Heart left ventricle (tissue), 16 donors: ENCODE measurements around the gene FAM149B1. TPM values are rescaled to one million over a fixed set of nuclear protein-coding genes. Genes with fewer than 3 reads are reported as not detected.

Source experiments
- ATAC-seq, 4 donors: fragments of 200-7000 bp; cut with Tn5 transposase; one replicate each; pipeline ENCODE4 v1.9.1; 2020 to 2022; ENCODE audit warnings: moderate library complexity in 4 of 4, mild to moderate bottlenecking in 3 of 4, moderate number of reproducible peaks in 1 of 4
- DNase-seq, 5 donors: peaks; one replicate each; pipeline ENCODE4 v3.0.0-alpha.2; 2020
- H3K27ac ChIP-seq, 12 donors: fragments of 200-600 bp; sonication (generic) in 4 of 12; one replicate each; pipeline versions ENCODE4 v1.5.0 to v1.8.0; 2016 to 2022; ENCODE audit warnings: mild to moderate bottlenecking in 2 of 12
- H3K27me3 ChIP-seq, 9 donors: fragments of 200-600 bp; sonication (generic) in 2 of 9; one replicate each; pipeline versions ENCODE4 v1.5.1 to v1.8.0; 2016 to 2022; ENCODE audit warnings: mild to moderate bottlenecking in 3 of 9
- H3K36me3 ChIP-seq, 9 donors: fragments of 200-600 bp; sonication (generic) in 2 of 9; one replicate each; pipeline versions ENCODE4 v1.5.0 to v1.8.0; 2018 to 2022; ENCODE audit warnings: mild to moderate bottlenecking in 2 of 9
- H3K4me1 ChIP-seq, 12 donors: fragments of 200-600 bp; sonication (generic) in 4 of 12; one replicate each; pipeline versions ENCODE4 v1.5.0 to v1.8.0; 2016 to 2022; ENCODE audit warnings: mild to moderate bottlenecking in 3 of 12
- H3K4me3 ChIP-seq, 12 donors: fragments of 200-600 bp; sonication (generic) in 4 of 12; one replicate each; pipeline versions ENCODE4 v1.5.0 to v1.8.0; 2017 to 2022; ENCODE audit warnings: mild to moderate bottlenecking in 9 of 12, moderate library complexity in 4 of 12
- H3K9me3 ChIP-seq, 12 donors: fragments of 200-600 bp; sonication (generic) in 4 of 12; one replicate each; pipeline versions ENCODE4 v1.5.0 to v1.8.0; 2016 to 2022; ENCODE audit warnings: mild to moderate bottlenecking in 1 of 12
- CTCF ChIP-seq, 12 donors: fragments of 200-600 bp; sonication (generic) in 4 of 12; IDR thresholded peaks; one replicate each; pipeline versions ENCODE4 v1.5.0 to v1.8.0; 2018 to 2022; ENCODE audit warnings: antibody characterized with exemption in 12 of 12, mild to moderate bottlenecking in 5 of 12
- POLR2A ChIP-seq, 2 donors: fragments of 450-650 bp; IDR thresholded peaks; one replicate each; pipeline ENCODE4 v1.6.1; 2017; ENCODE audit warnings: antibody characterized with exemption in 2 of 2, mild to moderate bottlenecking in 2 of 2, moderate library complexity in 2 of 2
- WGBS, 4 donors: extraction: QIAGEN DNeasy Blood & Tissue Kit in 2 of 4; methylation state at CpG; one replicate each; pipeline versions ENCODE4 v1.1.5 to v1.1.7; 2013 to 2018; 5-methylcytosine and 5-hydroxymethylcytosine counted together
- intact Hi-C, 10 donors: fragments of 100-400 bp; cut with DNase I; formaldehyde crosslinking; loops; one replicate each; pipeline versions ENCODE4 v1.11.1 to v1.14.2; 2022
- polyA plus RNA-seq, 2 donors: library from polyadenylated mRNA; stranded (reverse); fragments of 200-250 nt; gene quantifications; one replicate each; pipeline ENCODE4 v1.2.3, GENCODE V29; 2013
- total RNA-seq, 9 donors: library from RNA; depleted of rRNA in 2 of 9; stranded (reverse); fragments of >200 nt in 2 of 9; fragmentation: NEBNext Ultra II Directional in 3 of 9; extraction: Animal tissue kit (Norgen Biotek cat#: 25700) in 3 of 9; gene quantifications; one replicate each; pipeline versions ENCODE4 v1.1.0 to v1.2.4, GENCODE V29; 2016 to 2023
- donor health status: ischemic (EF 13 %, LVEDD 7.1; RV severe dilation, severe dysfunction).
- donor health status: healthy with polysubstance abuse.
- donor health status: DM: no; HTN: yes; CAD: no.
- donor health status: DM: no; HTN: no; CAD: no.
- donor health status: ischemic (EF 25% LVEDD 6.9; RV normal size, moderate dysfunction).
- donor health status: ischemic (EF 25% LVEDD 5.7; RV mildly dilated, moderate dysfunction).
- donor health status: healthy.
- donor health status: DM: yes; HTN: yes; CAD: no.
- donor health status: ischemic (EF 35%, LVEDD 5.7; RV mildly dilated, moderate dysfunction).
- donor health status: nonischemic (EF 11% LVEDD 7.7; RV severe dilation, severe dysfunction).
- donor health status: DM: yes; HTN: yes; CAD: no.
- donor health status: PGD.
- donor health status: ischemic (EF 29% LVEDD 5.4; RV normal size, mild dysfunction).
- donor health status: nonischemic (EF 23%, LVEDD 6.1; RV moderate dilation, normal function).

FAM149B1 gene
- total and polyA plus RNA-seq, 11 donors: 7.8 to 21.8 (median 17.8) TPM

GRCh38 chr10:73246646-73247508 lies 79.0 kb downstream of the FAM149B1 start, which contains the start of gene DNAJC9:
Gene DNAJC9 (minus strand): TSS chr10:73247255. CDS start chr10:73247189, 66 bp downstream.
- H3K36me3 ChIP-seq: peaks cover 0 to 66% (median 59%) of the 10 kb centered on the region in 9 donors
- H3K4me1 ChIP-seq: peaks cover 3 to 58% (median 34%) of the 10 kb centered on the region in 12 donors
- 0% methylated on average over 47 to 78 of the region's 78 CpGs for whole genome bisulfite sequencing, 4 donors
- peak in 1 of 2 donors; percentile 80 for TF ChIP-seq POLR2A (IDR thresholded peaks at IDR 0.05)
- peak in 4 of 12 donors; percentile 15 to 32 (median 21) for TF ChIP-seq CTCF (IDR thresholded peaks at IDR 0.05)
- ATAC-seq: peak; percentile 93 to 97 (median 95)
- peak; percentile 94 to 97 (median 96) for DNase-seq
- H3K4me3 ChIP-seq: peak within 1 kb of the TSS; percentile 57 to 96 (median 80)
- H3K9me3 ChIP-seq: no peaks in the 10 kb centered on the region
- intact Hi-C loops: no loop called here
- peak within 1 kb of the TSS; percentile 5 to 84 (median 72) for H3K27ac ChIP-seq
- no peaks in the 10 kb centered on the region for H3K27me3 ChIP-seq

- H3K4me3 ChIP-seq: peak overlapping the region; percentile 57 to 96 (median 80)
- no peaks in the 10 kb centered on the region for H3K9me3 ChIP-seq
- peaks cover 0 to 58% (median 51%) of the 10 kb centered on the region in 9 donors for H3K36me3 ChIP-seq
- intact Hi-C loops: no loop called here
- DNase-seq (no peak), ATAC-seq (no peak)
- no peaks in the 10 kb centered on the region for H3K27me3 ChIP-seq
- H3K4me1 ChIP-seq: peaks cover 3 to 60% (median 35%) of the 10 kb centered on the region in 12 donors
- peak overlapping the region in 11 of 12 donors; percentile 60 to 84 (median 74) for H3K27ac ChIP-seq
- WGBS, 4 donors: 43 to 53% (median 51%) methylated on average over 4 of the region's 4 CpGs
- no peak for TF ChIP-seq CTCF (IDR thresholded peaks at IDR 0.05)
- no peak for TF ChIP-seq POLR2A (IDR thresholded peaks at IDR 0.05)
Observed at GRCh38 chr10:73247509-73248258, 79.8 kb downstream of the FAM149B1 start.

GRCh38 chr10:73248259-73248724 lies 80.4 kb downstream of the FAM149B1 start:
- no peak overlapping the region for H3K4me3 ChIP-seq
- intact Hi-C loops: no loop called here
- H3K27ac ChIP-seq: peak overlapping the region in 4 of 12 donors; percentile 79 to 84 (median 82)
- DNase-seq (no peak), ATAC-seq (no peak)
- 81 to 85% (median 84%) methylated on average over 5 of the region's 5 CpGs for WGBS, 4 donors
- no peaks in the 10 kb centered on the region for H3K9me3 ChIP-seq
- peaks cover 0 to 52% (median 45%) of the 10 kb centered on the region in 9 donors for H3K36me3 ChIP-seq
- peaks cover 3 to 63% (median 36%) of the 10 kb centered on the region in 12 donors for H3K4me1 ChIP-seq
- H3K27me3 ChIP-seq: no peaks in the 10 kb centered on the region
- TF ChIP-seq CTCF (IDR thresholded peaks at IDR 0.05): no peak
- TF ChIP-seq POLR2A (IDR thresholded peaks at IDR 0.05): no peak
